Heart right ventricle (tissue), 16 donors: ENCODE measurements around the gene HDAC8. TPM values are rescaled to one million over a fixed set of nuclear protein-coding genes. Genes with fewer than 3 reads are reported as not detected.

ENCODE experiments used
- ATAC-seq, 8 donors: fragments of 200-7000 bp; cut with Tn5 transposase; one replicate each; pipeline ENCODE4 v1.9.1; 2020; ENCODE audit warnings: mild to moderate bottlenecking in 8 of 8, moderate library complexity in 8 of 8, moderate number of reproducible peaks in 1 of 8
- DNase-seq, 2 donors: peaks; one replicate each; pipeline ENCODE4 v3.0.0-alpha.2; 2020
- H3K27ac ChIP-seq, 10 donors: fragments of 200-600 bp; sonication (generic) in 2 of 10; one replicate each; pipeline versions ENCODE4 v1.5.0 to v1.8.0; 2020 to 2022; ENCODE audit warnings: mild to moderate bottlenecking in 3 of 10
- H3K27me3 ChIP-seq, 7 donors: fragments of 200-600 bp; one replicate each; pipeline ENCODE4 v1.8.0; 2021 to 2022; ENCODE audit warnings: mild to moderate bottlenecking in 2 of 7
- H3K36me3 ChIP-seq, 9 donors: fragments of 200-600 bp; sonication (generic) in 1 of 9; one replicate each; pipeline versions ENCODE4 v1.5.0 to v1.8.0; 2020 to 2022; ENCODE audit warnings: mild to moderate bottlenecking in 2 of 9
- H3K4me1 ChIP-seq, 9 donors: fragments of 200-600 bp; sonication (generic) in 1 of 9; one replicate each; pipeline versions ENCODE4 v1.5.0 to v1.8.0; 2020 to 2022; ENCODE audit warnings: mild to moderate bottlenecking in 4 of 9
- H3K4me3 ChIP-seq, 10 donors: fragments of 200-600 bp; sonication (generic) in 2 of 10; one replicate each; pipeline versions ENCODE4 v1.5.0 to v1.8.0; 2020 to 2022; ENCODE audit warnings: mild to moderate bottlenecking in 7 of 10, moderate library complexity in 2 of 10
- H3K9me3 ChIP-seq, 11 donors: fragments of 200-600 bp in 10 of 11; sonication (generic) in 2 of 11; one replicate each; pipeline versions ENCODE4 v1.5.0 to v1.8.0; 2013 to 2022; ENCODE audit warnings: mild to moderate bottlenecking in 2 of 11, control low read depth in 1 of 11, moderate library complexity in 1 of 11
- CTCF ChIP-seq, 9 donors: fragments of 200-600 bp; sonication (generic) in 2 of 9; IDR thresholded peaks; one replicate each; pipeline versions ENCODE4 v1.5.0 to v1.8.0; 2021 to 2022; ENCODE audit warnings: antibody characterized with exemption in 9 of 9, mild to moderate bottlenecking in 5 of 9, moderate library complexity in 1 of 9
- WGBS, 2 donors: extraction: QIAGEN DNeasy Blood & Tissue Kit; methylation state at CpG; one replicate each; pipeline ENCODE4 v1.1.7; 2013; ENCODE audit warnings: inconsistent platforms in 1 of 2; 5-methylcytosine and 5-hydroxymethylcytosine counted together
- intact Hi-C, 10 donors: fragments of 100-400 bp; cut with DNase I; formaldehyde crosslinking; loops; one replicate each; pipeline versions ENCODE4 v1.11.1 to v1.14.2; 2022
- polyA plus RNA-seq, 2 donors: library from polyadenylated mRNA; stranded (reverse); fragments of 200-250 nt; gene quantifications; one replicate each; pipeline ENCODE4 v1.2.3, GENCODE V29; 2013
- total RNA-seq, 10 donors: library from RNA; stranded (reverse); fragmentation: NEBNext Ultra II Directional in 3 of 10; extraction: Animal tissue kit (Norgen Biotek cat#: 25700) in 3 of 10; gene quantifications; one replicate each; pipeline versions ENCODE4 v1.2.1 to v1.2.4, GENCODE V29; 2021 to 2023
- donor health status: Arrhythmogenic right ventricular cardiomyopathy.
- donor health status: ischemic (EF 13 %, LVEDD 7.1; RV severe dilation, severe dysfunction).
- donor health status: healthy with polysubstance abuse.
- donor health status: DM: no; HTN: yes; CAD: no.
- donor health status: DM: no; HTN: no; CAD: no.
- donor health status: ischemic (EF 25% LVEDD 6.9; RV normal size, moderate dysfunction).
- donor health status: ischemic (EF 25% LVEDD 5.7; RV mildly dilated, moderate dysfunction).
- donor health status: healthy.
- donor health status: DM: yes; HTN: yes; CAD: no.
- donor health status: Ischemic cardiomyopathy.
- donor health status: ischemic (EF 35%, LVEDD 5.7; RV mildly dilated, moderate dysfunction).
- donor health status: nonischemic (EF 11% LVEDD 7.7; RV severe dilation, severe dysfunction).
- donor health status: DM: yes; HTN: yes; CAD: no.
- donor health status: PGD.
- donor health status: ischemic (EF 29% LVEDD 5.4; RV normal size, mild dysfunction).
- donor health status: nonischemic (EF 23%, LVEDD 6.1; RV moderate dilation, normal function).

The HDAC8 gene
- total and polyA plus RNA-seq, 12 donors: 15.9 to 48.1 (median 19.5) TPM

DNA sequence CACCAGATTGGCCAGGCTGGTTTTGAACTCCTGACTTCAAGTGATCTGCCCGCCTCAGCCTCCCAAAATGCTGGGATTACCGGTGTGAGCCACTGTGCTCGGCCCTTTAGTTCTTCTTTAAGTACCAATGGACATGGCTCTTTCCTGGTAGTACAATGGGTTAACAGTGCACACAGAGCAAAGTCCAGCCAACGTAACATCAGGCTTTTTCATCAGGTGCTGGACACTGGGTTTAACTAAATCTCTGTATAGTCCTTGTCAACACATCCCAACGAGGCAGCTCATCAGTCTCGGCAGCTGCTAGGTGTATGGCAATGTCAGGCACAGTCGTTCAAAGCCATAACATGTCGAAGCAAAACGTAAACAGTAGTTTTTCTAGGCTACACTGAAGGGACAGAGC lies 93.8 kb downstream of the HDAC8 start:
- DNase-seq: no peak
- ATAC-seq: no peak
- Histone ChIP-seq H3K4me1 (peaks cover 0 to 6% (median 0%) of the 10 kb centered on the region in 9 donors), H3K27me3 (peaks cover 0 to 39% (median 0%) of the 10 kb centered on the region in 7 donors), H3K27ac (no peak overlapping the region), H3K4me3 (no peak overlapping the region), H3K36me3 (peaks cover 0 to 18% (median 0%) of the 10 kb centered on the region in 9 donors), H3K9me3 (no peaks in the 10 kb centered on the region)
- 82 to 87% methylated on average over 9 of the region's 9 CpGs for WGBS, 2 donors
- intact Hi-C loops: no loop called here
- no peak for TF ChIP-seq CTCF (IDR thresholded peaks at IDR 0.05)

- peaks cover 0 to 43% (median 0%) of the 10 kb centered on the region in 7 donors for H3K27me3 ChIP-seq
- 87 to 88% methylated on average over 8 of the region's 8 CpGs for WGBS, 2 donors
- TF ChIP-seq CTCF (IDR thresholded peaks at IDR 0.05): no peak
- intact Hi-C loops: no loop called here
- peaks cover 0 to 6% (median 0%) of the 10 kb centered on the region in 9 donors for H3K4me1 ChIP-seq
- ATAC-seq: no peak
- H3K27ac ChIP-seq: no peak overlapping the region
- H3K9me3 ChIP-seq: no peaks in the 10 kb centered on the region
- H3K36me3 ChIP-seq: peaks cover 0 to 18% (median 0%) of the 10 kb centered on the region in 9 donors
- DNase-seq: no peak
- H3K4me3 ChIP-seq: no peak overlapping the region
Observed at GRCh38 chrX:72478351-72478750, 94.3 kb downstream of the HDAC8 start.

GRCh38 chrX:72477781-72478181 lies 94.9 kb downstream of the HDAC8 start:
- Histone ChIP-seq H3K27ac (no peak overlapping the region), H3K4me1 (peaks cover 0 to 6% (median 0%) of the 10 kb centered on the region in 9 donors), H3K9me3 (no peaks in the 10 kb centered on the region), H3K36me3 (peaks cover 0 to 18% (median 0%) of the 10 kb centered on the region in 9 donors), H3K4me3 (no peak overlapping the region), H3K27me3 (peaks cover 0 to 38% (median 0%) of the 10 kb centered on the region in 7 donors)
- no peak for ATAC-seq
- TF ChIP-seq CTCF (IDR thresholded peaks at IDR 0.05): no peak
- intact Hi-C loops: no loop called here
- no peak for DNase-seq
- 76 to 81% methylated on average over 4 of the region's 4 CpGs for WGBS, 2 donors

DNA sequence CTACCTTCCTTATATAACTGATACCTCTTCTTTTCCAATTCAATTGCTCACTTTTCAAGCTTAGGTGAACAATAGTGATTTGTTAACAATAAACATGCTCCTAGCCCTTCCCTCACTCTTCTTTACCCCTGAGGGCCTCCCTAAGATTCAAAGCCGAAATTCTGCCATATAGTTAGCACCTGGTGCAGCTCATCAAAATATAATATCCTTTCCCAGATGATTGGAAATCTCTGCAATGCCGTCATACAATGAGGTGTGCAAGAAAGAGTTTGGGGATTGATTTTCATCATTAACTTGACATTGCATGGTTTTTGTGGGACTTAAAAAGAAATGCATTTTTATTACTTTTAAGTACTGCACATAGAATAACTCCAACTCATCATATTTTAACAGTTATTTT lies 95.3 kb downstream of the HDAC8 start:
- Histone ChIP-seq H3K36me3 (peaks cover 0 to 18% (median 0%) of the 10 kb centered on the region in 9 donors), H3K9me3 (no peaks in the 10 kb centered on the region), H3K4me1 (peaks cover 0 to 6% (median 0%) of the 10 kb centered on the region in 9 donors), H3K4me3 (no peak overlapping the region), H3K27me3 (peaks cover 0 to 38% (median 0%) of the 10 kb centered on the region in 7 donors), H3K27ac (no peak overlapping the region)
- intact Hi-C loops: no loop called here
- no peak for ATAC-seq
- WGBS, 2 donors: 86 to 88% methylated on average over 2 of the region's 2 CpGs
- no peak for TF ChIP-seq CTCF (IDR thresholded peaks at IDR 0.05)
- no peak for DNase-seq
